ENCODE data around the gene KCNC1.

KCNC1 gene

GRCh38 chr11:17716807-17717206, 17.8 kb upstream of the KCNC1 start:
- DNase-seq (ENCODE audit: low spot score): no peak

GRCh38 chr11:17718015-17718414, 16.6 kb upstream of the KCNC1 start:
- no peak for DNase-seq (ENCODE audit: low spot score)

GRCh38 chr11:17718510-17718962, 16.0 kb upstream of the KCNC1 start:
- no peak for DNase-seq (ENCODE audit: low spot score)

GRCh38 chr11:17719028-17719937, 15.3 kb upstream of the KCNC1 start, which contains the start of gene MYOD1:
MYOD1 (plus strand) TSS chr11:17719571; CDS start chr11:17719783, 212 bp downstream.
- peak; percentile 72 for DNase-seq (ENCODE audit: low spot score)

GRCh38 chr11:17719938-17720795, 14.4 kb upstream of the KCNC1 start:
- peak; percentile 80 for DNase-seq (ENCODE audit: low spot score)

- DNase-seq (ENCODE audit: low spot score): no peak
Observed at GRCh38 chr11:17720796-17721171, 13.8 kb upstream of the KCNC1 start.

- DNase-seq (ENCODE audit: low spot score): no peak
Observed at GRCh38 chr11:17721242-17721999, 13.2 kb upstream of the KCNC1 start.

GRCh38 chr11:17722000-17722643, 12.5 kb upstream of the KCNC1 start:
- no peak for DNase-seq (ENCODE audit: low spot score)

GRCh38 chr11:17724020-17724908, 10.3 kb upstream of the KCNC1 start:
- DNase-seq (ENCODE audit: low spot score): no peak

- no peak for DNase-seq (ENCODE audit: low spot score)
Observed at GRCh38 chr11:17725174-17725573, 9.4 kb upstream of the KCNC1 start.

GRCh38 chr11:17730137-17730536, 4.4 kb upstream of the KCNC1 start:
- DNase-seq (ENCODE audit: low spot score): no peak

GRCh38 chr11:17730608-17731462, 3.7 kb upstream of the KCNC1 start:
- DNase-seq (ENCODE audit: low spot score): peak; percentile 89

GRCh38 chr11:17733261-17733660, 1.3 kb upstream of the KCNC1 start:
- DNase-seq (ENCODE audit: low spot score): no peak

- DNase-seq (ENCODE audit: low spot score): peak; percentile 85
Observed at GRCh38 chr11:17734986-17735817, 621 bp downstream of the KCNC1 start.

- DNase-seq (ENCODE audit: low spot score): no peak
Observed at GRCh38 chr11:17735818-17736578, 1.4 kb downstream of the KCNC1 start.

- DNase-seq (ENCODE audit: low spot score): no peak
Observed at GRCh38 chr11:17736579-17736893, 2.0 kb downstream of the KCNC1 start.

- DNase-seq (ENCODE audit: low spot score): no peak
Observed at GRCh38 chr11:17736930-17737817, 2.6 kb downstream of the KCNC1 start.

Data from ecto neural progenitor cell (in vitro differentiated cells).